GM12891 (cell line): ENCODE measurements around the gene GDF2.

Source experiments
- POLR2A ChIP-seq: IDR thresholded peaks from 2 replicates; pipeline ENCODE4 v1.6.1; 2011; ENCODE audit warnings: low read depth, low read length, control low read depth
- POLR2AphosphoS5 ChIP-seq: IDR thresholded peaks from 2 replicates; pipeline ENCODE4 v1.6.1; 2011; ENCODE audit warnings: low read depth, low read length, control low read depth
- POU2F2 ChIP-seq: IDR thresholded peaks from 2 replicates; pipeline ENCODE4 v1.6.1; 2011; ENCODE audit warnings: low read depth, mild to moderate bottlenecking, control low read depth, low read length, moderate library complexity
- SPI1 ChIP-seq: IDR thresholded peaks from 2 replicates; pipeline ENCODE4 v1.6.1; 2011; ENCODE audit warnings: low read depth, low read length, control low read depth
- TAF1 ChIP-seq: IDR thresholded peaks from 2 replicates; pipeline ENCODE4 v1.6.1; 2011; ENCODE audit warnings: low read depth, low read length, control low read depth

DNA sequence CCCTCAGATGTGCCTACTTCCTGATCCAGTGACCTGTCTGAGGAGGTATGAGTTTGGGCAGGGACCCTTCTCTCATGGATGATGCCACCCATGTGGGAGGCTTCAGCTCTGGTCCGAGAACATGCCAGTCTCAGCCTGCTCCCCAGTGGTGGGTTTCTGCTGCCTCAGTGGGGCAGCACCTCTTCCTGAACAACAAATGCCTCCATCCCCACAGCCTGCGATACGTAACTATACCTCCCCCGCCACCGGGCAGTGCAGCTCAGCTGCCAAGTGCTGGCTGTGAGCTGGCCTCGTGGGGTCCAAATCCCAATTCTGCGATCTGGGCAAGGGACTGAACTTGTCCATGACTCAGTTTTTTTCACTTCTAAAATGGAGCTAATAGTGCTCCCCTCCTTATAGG, 19.1 kb upstream of the GDF2 start:
- TF ChIP-seq POLR2A = no peak
- TF ChIP-seq POLR2AphosphoS5 = no peak
- TF ChIP-seq SPI1 = no peak
- no peak for TF ChIP-seq POU2F2
- no peak for TF ChIP-seq TAF1
